Natural killer cell (primary cell): ENCODE measurements around the gene CCL8. TPM values are rescaled to one million over a fixed set of nuclear protein-coding genes. Genes with fewer than 3 reads are reported as not detected.

Experiments used
- ATAC-seq, 3 donors: fragments of 150-1000 bp in 2 of 3; fragments of 200-7000 bp in 1 of 3; cut with Tn5 transposase; 1 replicate in 1 of 3; 2 replicates in 2 of 3; pipeline ENCODE4 v1.10.0; 2021; ENCODE audit warnings: mild to moderate bottlenecking in 2 of 3, moderate library complexity in 2 of 3
- DNase-seq, 2 donors: peaks; one replicate each; pipeline versions ENCODE4 v3.0.0 to v3.0.0-alpha.2; 2013 to 2021; ENCODE audit warnings: mixed read lengths in 1 of 2
- H3K27ac ChIP-seq: one replicate; pipeline ENCODE4 v1.5.1; 2013; ENCODE audit warnings: mild to moderate bottlenecking, low read length
- H3K27me3 ChIP-seq: one replicate; pipeline ENCODE4 v1.6.1; 2013; ENCODE audit warnings: low read length; ENCODE audit not compliant: control insufficient read depth, insufficient read depth
- H3K36me3 ChIP-seq: one replicate; pipeline ENCODE4 v1.6.1; 2013; ENCODE audit warnings: low read length; ENCODE audit not compliant: control insufficient read depth, insufficient read depth
- H3K4me1 ChIP-seq: one replicate; pipeline ENCODE4 v1.6.1; 2013; ENCODE audit warnings: low read length; ENCODE audit not compliant: control insufficient read depth, insufficient read depth
- H3K4me3 ChIP-seq: one replicate; pipeline ENCODE4 v1.5.1; 2013; ENCODE audit warnings: low read length
- H3K9me3 ChIP-seq: one replicate; pipeline ENCODE4 v1.6.1; 2013; ENCODE audit warnings: low read length; ENCODE audit not compliant: control insufficient read depth, insufficient read depth
- H3K27ac Mint-ChIP-seq, 2 donors: one replicate each; pipeline ENCODE4 v1.8.0; 2022; ENCODE audit warnings: mild to moderate bottlenecking in 2 of 2, mixed read lengths in 2 of 2, moderate library complexity in 1 of 2
- H3K27me3 Mint-ChIP-seq, 2 donors: one replicate each; pipeline ENCODE4 v1.8.0; 2022; ENCODE audit warnings: low read depth in 2 of 2, mixed read lengths in 2 of 2
- H3K36me3 Mint-ChIP-seq: one replicate; pipeline ENCODE4 v1.8.0; 2022; ENCODE audit warnings: mixed read lengths
- H3K4me1 Mint-ChIP-seq, 2 donors: one replicate each; pipeline ENCODE4 v1.8.0; 2022; ENCODE audit warnings: mixed read lengths in 2 of 2
- H3K4me3 Mint-ChIP-seq: one replicate; pipeline ENCODE4 v1.8.0; 2022; ENCODE audit warnings: mild to moderate bottlenecking, moderate library complexity, mixed read lengths
- H3K9me3 Mint-ChIP-seq, 2 donors: one replicate each; pipeline ENCODE4 v1.8.0; 2022; ENCODE audit warnings: mixed read lengths in 2 of 2
- CTCF ChIP-seq: fragments of 200-600 bp; IDR thresholded peaks from one replicate; pipeline ENCODE4 v1.8.0; 2022; ENCODE audit warnings: antibody characterized with exemption
- WGBS: methylation state at CpG from one replicate; pipeline ENCODE4 v1.1.7; 2013; ENCODE audit warnings: missing lambda C conversion rate; ENCODE audit not compliant: insufficient coverage; 5-methylcytosine and 5-hydroxymethylcytosine counted together
- intact Hi-C: fragments of 100-400 bp; cut with micrococcal nuclease; formaldehyde crosslinking; loops from one replicate; pipeline ENCODE4 v1.14.2; 2022
- total RNA-seq, 4 donors: library from RNA; stranded (reverse); fragments of 120-200 nt in 1 of 4; gene quantifications; one replicate each; pipeline versions ENCODE4 v1.2.3 to v1.2.4, GENCODE V29; 2013 to 2022

CCL8 gene
- total RNA-seq, 3 donors from 2014 or later (not counting 1 experiment from before 2014, with no cell fraction given): not detected

DNA sequence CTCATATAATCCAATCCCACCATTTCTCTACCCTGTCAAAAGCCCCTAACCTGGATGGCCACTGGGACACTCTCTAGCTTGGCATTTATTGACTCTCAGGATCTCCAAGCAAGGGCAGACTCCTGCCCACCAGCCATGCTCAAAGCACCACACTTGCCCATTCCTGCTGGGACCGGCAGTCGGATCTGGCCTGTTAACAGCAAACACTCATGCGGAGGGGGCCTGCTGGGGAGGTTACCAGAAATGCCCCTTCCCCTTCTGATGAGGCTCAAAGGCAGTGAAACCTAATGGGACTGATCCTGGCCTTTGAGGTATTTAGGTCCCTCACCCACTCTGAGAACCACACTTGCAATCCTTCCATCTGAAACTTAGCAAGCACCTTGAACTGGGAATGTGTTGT, 50.3 kb downstream of the CCL8 start:
- peaks cover 35% of the 10 kb centered on the region for H3K4me1 ChIP-seq
- Mint-ChIP-seq H3K9me3 (no peaks in the 10 kb centered on the region), H3K27me3 (peaks cover 0 to 3% of the 10 kb centered on the region in 2 donors), H3K27ac (no peak overlapping the region), H3K36me3 (no peaks in the 10 kb centered on the region), H3K4me3 (no peak overlapping the region), H3K4me1 (peaks cover 0 to 7% of the 10 kb centered on the region in 2 donors)
- no peaks in the 10 kb centered on the region for H3K9me3 ChIP-seq
- 94% methylated on average over 3 of the region's 3 CpGs for WGBS
- no peaks in the 10 kb centered on the region for H3K27me3 ChIP-seq
- no peak for TF ChIP-seq CTCF
- H3K27ac ChIP-seq: no peak overlapping the region
- intact Hi-C loops: no loop called here
- H3K4me3 ChIP-seq: no peak overlapping the region
- H3K36me3 ChIP-seq: no peaks in the 10 kb centered on the region
- no peak for ATAC-seq
- no peak for DNase-seq

DNA sequence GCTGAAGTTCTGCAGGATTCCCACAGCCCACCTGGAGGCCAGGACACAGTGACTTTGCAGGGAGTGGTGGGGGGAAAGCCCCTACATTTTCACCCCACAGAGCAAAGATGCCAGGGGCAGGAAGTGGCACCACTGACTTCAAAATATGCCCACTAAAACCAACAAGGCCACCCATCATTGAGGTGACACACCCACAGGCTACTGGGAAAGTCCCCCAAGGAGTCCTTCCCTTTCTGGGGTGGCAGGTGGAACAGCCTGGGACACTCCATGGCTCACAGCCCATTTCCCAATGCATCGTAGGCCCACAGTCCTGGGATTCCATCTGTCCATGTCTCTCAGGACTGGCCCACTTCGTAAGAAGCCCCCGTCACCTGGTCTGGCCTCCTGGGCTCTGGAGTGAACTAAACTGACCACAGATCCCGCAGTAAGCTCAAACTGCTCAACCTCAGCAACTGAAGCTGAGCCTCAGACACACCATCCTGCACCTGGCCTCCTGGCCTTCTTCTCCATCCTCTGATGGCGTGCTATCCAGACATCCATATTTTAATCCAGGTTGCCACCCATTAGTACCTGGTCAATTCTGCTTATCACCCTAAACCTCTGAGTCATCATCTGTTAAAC, 51.3 kb downstream of the CCL8 start:
- H3K27ac ChIP-seq: no peak overlapping the region
- Mint-ChIP-seq H3K9me3 (no peaks in the 10 kb centered on the region), H3K4me3 (no peak overlapping the region), H3K27ac (no peak overlapping the region), H3K4me1 (peaks cover 0 to 3% of the 10 kb centered on the region in 2 donors), H3K27me3 (peaks cover 0 to 6% of the 10 kb centered on the region in 2 donors), H3K36me3 (no peaks in the 10 kb centered on the region)
- H3K4me3 ChIP-seq: no peak overlapping the region
- ATAC-seq (no peak), DNase-seq (no peak)
- no peaks in the 10 kb centered on the region for H3K27me3 ChIP-seq
- TF ChIP-seq CTCF: no peak
- intact Hi-C loops: no loop called here
- 83% methylated on average over 5 of the region's 5 CpGs for WGBS
- H3K9me3 ChIP-seq: no peaks in the 10 kb centered on the region
- H3K4me1 ChIP-seq: peaks cover 35% of the 10 kb centered on the region
- no peaks in the 10 kb centered on the region for H3K36me3 ChIP-seq

GRCh38 chr17:34370997-34371395, 51.8 kb downstream of the CCL8 start:
- intact Hi-C loops: no loop called here
- 28% methylated on average over 3 of the region's 3 CpGs for WGBS
- no peak overlapping the region for H3K27ac ChIP-seq
- peaks cover 0 to 6% of the 10 kb centered on the region in 2 donors for H3K27me3 Mint-ChIP-seq
- H3K27me3 ChIP-seq: no peaks in the 10 kb centered on the region
- no peaks in the 10 kb centered on the region for H3K36me3 Mint-ChIP-seq
- no peak for DNase-seq
- no peaks in the 10 kb centered on the region for H3K9me3 Mint-ChIP-seq
- peaks cover 35% of the 10 kb centered on the region for H3K4me1 ChIP-seq
- TF ChIP-seq CTCF: no peak
- no peak overlapping the region for H3K4me3 Mint-ChIP-seq
- no peaks in the 10 kb centered on the region for H3K4me1 Mint-ChIP-seq
- H3K27ac Mint-ChIP-seq: no peak overlapping the region
- H3K9me3 ChIP-seq: no peaks in the 10 kb centered on the region
- ATAC-seq: no peak
- H3K4me3 ChIP-seq: no peak overlapping the region
- H3K36me3 ChIP-seq: no peaks in the 10 kb centered on the region

Other genes starting within 250 kb of the CCL8 start
- gene CCL2, start 64.2 kb upstream of the CCL8 start, total RNA-seq: not detected
- gene CCL7, start 49.2 kb upstream of the CCL8 start, total RNA-seq: not detected
- not detected for gene CCL11, start 33.7 kb upstream of the CCL8 start, total RNA-seq
- gene CCL13, start 37.0 kb downstream of the CCL8 start, total RNA-seq: not detected
- gene CCL1, start 43.8 kb downstream of the CCL8 start, total RNA-seq: not detected